Parathyroid adenoma (tissue), 2 donors: ENCODE data around the gene MRPS33.
"Not testable (repeated sequence)": the region's sequence is repeated elsewhere in the genome, so short reads cannot be mapped to it uniquely, and the experiment has no call there.

ENCODE experiments used
- H2AFZ ChIP-seq: fragments of 300-600 bp; sonication (generic); one replicate; pipeline ENCODE4 v1.7.0; 2017; ENCODE audit warnings: antibody characterized with exemption, mild to moderate bottlenecking
- H3K27ac ChIP-seq: fragments of 300-600 bp; sonication (generic); one replicate; pipeline ENCODE4 v1.7.0; 2017
- H3K27me3 ChIP-seq: fragments of 300-600 bp; sonication (generic); one replicate; pipeline ENCODE4 v1.7.0; 2017; ENCODE audit warnings: low read length; ENCODE audit not compliant: control insufficient read depth, insufficient read depth
- H3K36me3 ChIP-seq: fragments of 300-600 bp; sonication (generic); one replicate; pipeline ENCODE4 v1.7.0; 2017; ENCODE audit warnings: low read length; ENCODE audit not compliant: control insufficient read depth, insufficient read depth
- H3K4me1 ChIP-seq: fragments of 300-600 bp; sonication (generic); one replicate; pipeline ENCODE4 v1.7.0; 2017; ENCODE audit warnings: control low read depth
- H3K4me2 ChIP-seq: fragments of 300-600 bp; sonication (generic); one replicate; pipeline ENCODE4 v1.7.0; 2017; ENCODE audit warnings: low read length
- H3K4me3 ChIP-seq: fragments of 300-600 bp; sonication (generic); one replicate; pipeline ENCODE4 v1.7.0; 2017; ENCODE audit warnings: low read depth, low read length
- H3K79me2 ChIP-seq: fragments of 300-600 bp; sonication (generic); one replicate; pipeline ENCODE4 v1.7.0; 2017; ENCODE audit warnings: control low read depth
- H3K9ac ChIP-seq: fragments of 300-600 bp; sonication (generic); one replicate; pipeline ENCODE4 v1.7.0; 2017; ENCODE audit warnings: mild to moderate bottlenecking
- H3K9me3 ChIP-seq: fragments of 300-600 bp; sonication (generic); one replicate; pipeline ENCODE4 v1.7.0; 2017; ENCODE audit warnings: low read length; ENCODE audit not compliant: control insufficient read depth
- CTCF ChIP-seq: fragments of 300-600 bp; sonication (generic); IDR thresholded peaks from one replicate; pipeline ENCODE4 v1.7.0; 2017; ENCODE audit warnings: antibody characterized with exemption, mild to moderate bottlenecking
- donor health status: primary hyperparathyroidism.

The MRPS33 gene

GRCh38 chr7:140961117-140961516 is 53.6 kb downstream of the MRPS33 start:
- no peak overlapping the region for H3K27ac ChIP-seq
- H3K4me1 ChIP-seq: no peaks in the 10 kb centered on the region
- H3K4me2 ChIP-seq: no peak overlapping the region
- H3K79me2 ChIP-seq: no peaks in the 10 kb centered on the region
- no peaks in the 10 kb centered on the region for H3K36me3 ChIP-seq
- TF ChIP-seq CTCF: no peak
- no peaks in the 10 kb centered on the region for H3K9me3 ChIP-seq
- no peaks in the 10 kb centered on the region for H3K27me3 ChIP-seq
- no peak overlapping the region for H2AFZ ChIP-seq
- H3K4me3 ChIP-seq: no peak overlapping the region
- no peak overlapping the region for H3K9ac ChIP-seq

- H3K9ac ChIP-seq: not testable (repeated sequence)
These were observed 57.8 kb downstream of the MRPS33 start for GRCh38 chr7:140956997-140957396.

More at GRCh38 chr7:140956997-140957396, 57.8 kb downstream of the MRPS33 start:
- not testable (repeated sequence) for H3K4me1 ChIP-seq, H3K4me3 ChIP-seq, H3K27ac ChIP-seq, H3K79me2 ChIP-seq, H3K4me2 ChIP-seq, H2AFZ ChIP-seq, H3K9me3 ChIP-seq, H3K36me3 ChIP-seq, H3K27me3 ChIP-seq
